Heart left ventricle (tissue), 13 donors: Measurements from ENCODE around the gene NID2.

Experiments used
- CTCF ChIP-seq, 12 donors: fragments of 200-600 bp; sonication (generic) in 4 of 12; IDR thresholded peaks; one replicate each; pipeline versions ENCODE4 v1.5.0 to v1.8.0; 2018 to 2022; ENCODE audit warnings: antibody characterized with exemption in 12 of 12, mild to moderate bottlenecking in 5 of 12
- POLR2A ChIP-seq, 2 donors: fragments of 450-650 bp; IDR thresholded peaks; one replicate each; pipeline ENCODE4 v1.6.1; 2017; ENCODE audit warnings: antibody characterized with exemption in 2 of 2, mild to moderate bottlenecking in 2 of 2, moderate library complexity in 2 of 2
- donor health status: ischemic (EF 13 %, LVEDD 7.1; RV severe dilation, severe dysfunction).
- donor health status: DM: no; HTN: yes; CAD: no.
- donor health status: DM: no; HTN: no; CAD: no.
- donor health status: ischemic (EF 25% LVEDD 6.9; RV normal size, moderate dysfunction).
- donor health status: ischemic (EF 25% LVEDD 5.7; RV mildly dilated, moderate dysfunction).
- donor health status: ischemic (EF 35%, LVEDD 5.7; RV mildly dilated, moderate dysfunction).
- donor health status: nonischemic (EF 11% LVEDD 7.7; RV severe dilation, severe dysfunction).
- donor health status: DM: yes; HTN: yes; CAD: no.
- donor health status: PGD.
- donor health status: ischemic (EF 29% LVEDD 5.4; RV normal size, mild dysfunction).
- donor health status: nonischemic (EF 23%, LVEDD 6.1; RV moderate dilation, normal function).

- TF ChIP-seq CTCF (IDR thresholded peaks at IDR 0.05) (peak in 1 of 12 donors; percentile 13), POLR2A (IDR thresholded peaks at IDR 0.05) (no peak)
Measured at GRCh38 chr14:52060080-52060479, 8.8 kb downstream of the NID2 start.
